Colonic mucosa (tissue), 4 donors: ENCODE measurements around the gene PPP4R4. TPM values are rescaled to one million over a fixed set of nuclear protein-coding genes. Genes with fewer than 3 reads are reported as not detected.

ENCODE experiments used
- DNase-seq: peaks from one replicate; pipeline ENCODE4 v3.0.0-alpha.2; 2020
- H3K27ac ChIP-seq: fragments of 200-600 bp; one replicate; pipeline ENCODE4 v1.8.0; 2021
- H3K27me3 ChIP-seq: fragments of 200-600 bp; one replicate; pipeline ENCODE4 v1.8.0; 2021
- H3K36me3 ChIP-seq: fragments of 200-600 bp; one replicate; pipeline ENCODE4 v1.8.0; 2021
- H3K4me1 ChIP-seq: fragments of 200-600 bp; one replicate; pipeline ENCODE4 v1.8.0; 2021; ENCODE audit warnings: mild to moderate bottlenecking
- H3K4me3 ChIP-seq: fragments of 200-600 bp; one replicate; pipeline ENCODE4 v1.8.0; 2021
- H3K9ac ChIP-seq, 2 donors: one replicate each; pipeline ENCODE4 v1.7.0; 2013; ENCODE audit warnings: control low read depth in 2 of 2, low read depth in 2 of 2, low read length in 2 of 2
- H3K9me3 ChIP-seq: fragments of 200-600 bp; one replicate; pipeline ENCODE4 v1.8.0; 2021
- CTCF ChIP-seq: fragments of 200-600 bp; IDR thresholded peaks from one replicate; pipeline ENCODE4 v1.8.0; 2022; ENCODE audit warnings: antibody characterized with exemption, mild to moderate bottlenecking
- intact Hi-C: fragments of 100-400 bp; cut with DNase I; formaldehyde crosslinking; loops from one replicate; pipeline ENCODE4 v1.14.1; 2022
- total RNA-seq, 2 donors: library from RNA; stranded (reverse); fragmentation: NEBNext Ultra II Directional in 1 of 2; extraction: Animal tissue kit (Norgen Biotek cat#: 25700) in 1 of 2; gene quantifications; one replicate each; pipeline ENCODE4 v1.2.1, GENCODE V29; 2021
- donor health status: healthy.
- donor health status: DM: no; HTN: no; CAD: no.
- donor health status: DM: no; HTN: no; CAD: no.

The PPP4R4 gene
- total RNA-seq, 2 donors from 2014 or later = 0.27 TPM; not detected in 1

GRCh38 chr14:94165744-94166143, 8.4 kb upstream of the PPP4R4 start:
- Histone ChIP-seq H3K36me3 (no peaks in the 10 kb centered on the region), H3K4me3 (no peak overlapping the region), H3K4me1 (no peaks in the 10 kb centered on the region), H3K27ac (no peak overlapping the region), H3K9me3 (no peaks in the 10 kb centered on the region), H3K9ac (no peak overlapping the region), H3K27me3 (no peaks in the 10 kb centered on the region)
- TF ChIP-seq CTCF = no peak
- DNase-seq = no peak
- intact Hi-C loops = no loop called here

- Histone ChIP-seq H3K9ac (no peak overlapping the region), H3K9me3 (no peaks in the 10 kb centered on the region), H3K36me3 (no peaks in the 10 kb centered on the region), H3K4me3 (no peak overlapping the region), H3K27ac (no peak overlapping the region), H3K4me1 (no peaks in the 10 kb centered on the region), H3K27me3 (peaks cover 9% of the 10 kb centered on the region)
- intact Hi-C loops = no loop called here
- DNase-seq = no peak
- TF ChIP-seq CTCF = no peak
Measured at GRCh38 chr14:94170136-94170535, 4.0 kb upstream of the PPP4R4 start.

DNA sequence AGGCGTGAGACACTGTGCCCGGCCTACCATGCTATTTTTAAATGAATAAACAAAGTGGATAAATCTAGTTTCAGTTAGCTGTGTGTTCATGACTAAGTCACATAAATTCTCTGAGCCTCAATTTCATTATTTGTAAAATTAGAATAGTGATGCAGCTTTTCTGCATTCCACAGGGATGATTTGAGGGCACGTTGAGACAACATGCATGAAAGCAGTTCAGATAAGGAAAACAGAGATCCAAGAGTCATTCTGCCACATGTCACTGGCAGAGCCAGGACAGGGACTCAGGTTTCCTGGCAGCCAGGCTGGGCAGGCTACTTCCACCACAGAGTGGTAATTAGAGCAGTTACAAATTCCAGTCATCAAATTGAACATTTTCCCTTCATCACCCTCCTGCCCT, 2.9 kb upstream of the PPP4R4 start:
- no peak for DNase-seq
- Histone ChIP-seq H3K9ac (no peak overlapping the region), H3K4me3 (no peak overlapping the region), H3K27me3 (peaks cover 18% of the 10 kb centered on the region), H3K4me1 (no peaks in the 10 kb centered on the region), H3K27ac (no peak overlapping the region), H3K36me3 (no peaks in the 10 kb centered on the region), H3K9me3 (no peaks in the 10 kb centered on the region)
- no peak for TF ChIP-seq CTCF
- intact Hi-C loops = no loop called here

DNA sequence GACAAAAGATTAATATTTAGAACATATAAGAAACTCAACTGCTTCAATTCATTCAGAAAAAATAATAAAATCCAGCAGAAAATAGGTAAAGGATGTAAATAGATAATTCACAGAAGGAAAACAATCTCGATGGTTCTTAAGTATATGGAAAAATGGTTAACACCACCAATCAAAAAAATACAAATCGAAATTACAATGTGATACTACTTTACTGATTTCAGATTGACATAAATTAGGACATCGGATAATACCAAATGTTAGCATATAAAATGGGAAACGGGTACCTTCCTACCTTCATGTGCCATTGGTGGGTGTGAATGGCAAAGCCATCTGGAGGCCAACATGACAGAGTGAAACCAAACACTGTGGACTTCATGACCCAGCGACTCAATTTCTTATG, 1.6 kb upstream of the PPP4R4 start:
- Histone ChIP-seq H3K36me3 (no peaks in the 10 kb centered on the region), H3K27me3 (peaks cover 27% of the 10 kb centered on the region), H3K27ac (no peak overlapping the region), H3K9ac (no peak overlapping the region), H3K4me1 (no peaks in the 10 kb centered on the region), H3K9me3 (no peaks in the 10 kb centered on the region), H3K4me3 (no peak overlapping the region)
- no peak for DNase-seq
- intact Hi-C loops = no loop called here
- TF ChIP-seq CTCF = no peak

DNA sequence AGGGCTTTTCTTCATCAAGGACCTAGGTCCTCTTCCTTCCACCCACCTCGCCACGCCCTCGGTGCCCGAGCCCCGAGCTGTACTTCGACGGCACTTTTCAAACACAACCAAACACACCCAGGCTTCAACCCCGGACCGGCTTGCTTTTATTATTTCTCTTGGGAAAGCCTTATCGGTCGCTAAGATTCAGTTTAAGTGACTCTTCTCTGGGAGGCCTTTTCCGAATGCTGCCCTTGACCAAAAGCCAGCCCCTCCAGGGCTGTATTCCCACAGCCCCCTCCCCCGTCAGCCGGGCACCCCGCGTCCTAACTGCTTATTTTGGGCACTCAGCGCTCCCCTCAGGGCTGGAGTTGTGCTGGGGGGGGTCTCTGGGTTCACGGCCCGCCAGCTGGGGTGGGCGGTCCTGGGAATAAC, 644 bp upstream of the PPP4R4 start:
- peak overlapping the region; percentile 54 for H3K4me3 ChIP-seq
- intact Hi-C loops = no loop called here
- no peaks in the 10 kb centered on the region for H3K36me3 ChIP-seq
- no peaks in the 10 kb centered on the region for H3K9me3 ChIP-seq
- peak overlapping the region in 1 of 2 donors; percentile 6 for H3K9ac ChIP-seq
- H3K27ac ChIP-seq = no peak overlapping the region
- H3K27me3 ChIP-seq = peaks cover 27% of the 10 kb centered on the region
- peak; percentile 25 for DNase-seq
- no peak for TF ChIP-seq CTCF
- H3K4me1 ChIP-seq = no peaks in the 10 kb centered on the region

- TF ChIP-seq CTCF = no peak
- Histone ChIP-seq H3K36me3 (no peaks in the 10 kb centered on the region), H3K9me3 (no peaks in the 10 kb centered on the region), H3K4me1 (no peaks in the 10 kb centered on the region), H3K9ac (no peak overlapping the region), H3K27ac (no peak overlapping the region), H3K4me3 (peak overlapping the region; percentile 54), H3K27me3 (peaks cover 27% of the 10 kb centered on the region)
- DNase-seq = no peak
- intact Hi-C loops = loop anchor here (5.0 kb wide), 2 partner anchors 37 to 137 kb away; no protein-coding TSS in a partner anchor
Measured at GRCh38 chr14:94174604-94175010, 485 bp downstream of the PPP4R4 start.
